Right atrium auricular region (tissue), 2 donors: ENCODE measurements around the gene CDK19. TPM values are rescaled to one million over a fixed set of nuclear protein-coding genes. Genes with fewer than 3 reads are reported as not detected.
A peak's percentile ranks its signal among the peaks of the same experiment; 100 is the strongest.

ENCODE experiments used
- DNase-seq: peaks from one replicate; pipeline ENCODE4 v3.0.0-alpha.2; 2019; ENCODE audit warnings: low spot score
- H3K27ac ChIP-seq, 2 donors: fragments of 200-600 bp; sonication (generic); 1 replicate in 1 of 2; 2 replicates in 1 of 2; pipeline ENCODE4 v1.5.1; 2016 to 2019
- H3K27me3 ChIP-seq, 2 donors: fragments of 200-600 bp; sonication (generic); one replicate each; pipeline versions ENCODE4 v1.5.1 to v1.6.0; 2017 to 2019
- H3K36me3 ChIP-seq: fragments of 200-600 bp; sonication (generic); one replicate; pipeline ENCODE4 v1.5.1; 2016
- H3K4me1 ChIP-seq, 2 donors: fragments of 200-600 bp; sonication (generic); one replicate each; pipeline versions ENCODE4 v1.5.1 to v1.6.0; 2017 to 2019
- H3K4me3 ChIP-seq, 2 donors: fragments of 200-600 bp; sonication (generic); 1 replicate in 1 of 2; 2 replicates in 1 of 2; pipeline ENCODE4 v1.5.1; 2017 to 2019; ENCODE audit warnings: mild to moderate bottlenecking in 1 of 2, moderate library complexity in 1 of 2
- H3K9me3 ChIP-seq, 2 donors: fragments of 200-600 bp; sonication (generic); one replicate each; pipeline ENCODE4 v1.5.1; 2019
- CTCF ChIP-seq, 2 donors: fragments of 200-600 bp; sonication (generic); IDR thresholded peaks; one replicate each; pipeline ENCODE4 v1.5.1; 2019; ENCODE audit warnings: antibody characterized with exemption in 2 of 2
- total RNA-seq, 2 donors: library from RNA; depleted of rRNA; stranded (reverse); fragments of >200 nt; gene quantifications; one replicate each; pipeline ENCODE4 v1.1.0, GENCODE V29; 2016

The CDK19 gene
- total RNA-seq: 1 to 10 TPM; 5.7 to 6.3 TPM

- peak within 1 kb of the TSS; percentile 92 to 94 for H3K27ac ChIP-seq
- H3K36me3 ChIP-seq: no peaks in the 10 kb centered on the region
- H3K9me3 ChIP-seq: no peaks in the 10 kb centered on the region
- peak; percentile 98 for DNase-seq
- no peaks in the 10 kb centered on the region for H3K27me3 ChIP-seq
- peak within 1 kb of the TSS; percentile 85 to 86 for H3K4me3 ChIP-seq
- TF ChIP-seq CTCF (IDR thresholded peaks at IDR 0.05): no peak
- H3K4me1 ChIP-seq: peaks cover 0 to 16% of the 10 kb centered on the region in 2 donors
These were observed at the start of gene CDK19 for GRCh38 chr6:110815411-110816409. CDK19 (minus strand) TSS chr6:110815469; CDS start chr6:110815136, 333 bp downstream.

- no peak for DNase-seq
- Histone ChIP-seq H3K4me1 (no peaks in the 10 kb centered on the region), H3K4me3 (no peak overlapping the region), H3K36me3 (no peaks in the 10 kb centered on the region), H3K27me3 (no peaks in the 10 kb centered on the region), H3K27ac (no peak overlapping the region), H3K9me3 (no peaks in the 10 kb centered on the region)
- no peak for TF ChIP-seq CTCF (IDR thresholded peaks at IDR 0.05)
These were observed 49.6 kb upstream of the CDK19 start for GRCh38 chr6:110864824-110865223.

- no peaks in the 10 kb centered on the region for H3K27me3 ChIP-seq
- H3K36me3 ChIP-seq: no peaks in the 10 kb centered on the region
- no peak for DNase-seq
- H3K9me3 ChIP-seq: no peaks in the 10 kb centered on the region
- no peak for TF ChIP-seq CTCF (IDR thresholded peaks at IDR 0.05)
- no peak overlapping the region for H3K27ac ChIP-seq
- no peaks in the 10 kb centered on the region for H3K4me1 ChIP-seq
- no peak overlapping the region for H3K4me3 ChIP-seq
These were observed 44.1 kb upstream of the CDK19 start for GRCh38 chr6:110859335-110859792.

- H3K27ac ChIP-seq: no peak overlapping the region
- DNase-seq: no peak
- no peaks in the 10 kb centered on the region for H3K9me3 ChIP-seq
- no peaks in the 10 kb centered on the region for H3K36me3 ChIP-seq
- no peak for TF ChIP-seq CTCF (IDR thresholded peaks at IDR 0.05)
- no peak overlapping the region for H3K4me3 ChIP-seq
- H3K4me1 ChIP-seq: no peaks in the 10 kb centered on the region
- no peaks in the 10 kb centered on the region for H3K27me3 ChIP-seq
These were observed 43.4 kb upstream of the CDK19 start for GRCh38 chr6:110858562-110859214.

GRCh38 chr6:110858016-110858415 is 42.7 kb upstream of the CDK19 start:
- no peaks in the 10 kb centered on the region for H3K4me1 ChIP-seq
- TF ChIP-seq CTCF (IDR thresholded peaks at IDR 0.05): no peak
- DNase-seq: no peak

More at GRCh38 chr6:110858016-110858415, 42.7 kb upstream of the CDK19 start:
- Histone ChIP-seq H3K36me3 (no peaks in the 10 kb centered on the region), H3K27me3 (no peaks in the 10 kb centered on the region), H3K4me3 (no peak overlapping the region), H3K9me3 (no peaks in the 10 kb centered on the region), H3K27ac (no peak overlapping the region)
